ENCODE results near the gene SUGCT.

Gene SUGCT

GRCh38 chr7:40843338-40843985 is 708.7 kb downstream of the SUGCT start:
- DNase-seq (ENCODE audit: low read depth in 2 of 2, low spot score in 1 of 2), result no peak

- no peak for DNase-seq (ENCODE audit: low read depth in 2 of 2, low spot score in 1 of 2)
These were observed 711.1 kb downstream of the SUGCT start for GRCh38 chr7:40845943-40846342.

GRCh38 chr7:40847921-40848320 is 713.1 kb downstream of the SUGCT start:
- DNase-seq (ENCODE audit: low read depth in 2 of 2, low spot score in 1 of 2), result no peak

- no peak for DNase-seq (ENCODE audit: low read depth in 2 of 2, low spot score in 1 of 2)
These were observed 713.9 kb downstream of the SUGCT start for GRCh38 chr7:40848541-40849221.

- DNase-seq (ENCODE audit: low read depth in 2 of 2, low spot score in 1 of 2), result no peak
These were observed 715.2 kb downstream of the SUGCT start for GRCh38 chr7:40850017-40850416.

DNA sequence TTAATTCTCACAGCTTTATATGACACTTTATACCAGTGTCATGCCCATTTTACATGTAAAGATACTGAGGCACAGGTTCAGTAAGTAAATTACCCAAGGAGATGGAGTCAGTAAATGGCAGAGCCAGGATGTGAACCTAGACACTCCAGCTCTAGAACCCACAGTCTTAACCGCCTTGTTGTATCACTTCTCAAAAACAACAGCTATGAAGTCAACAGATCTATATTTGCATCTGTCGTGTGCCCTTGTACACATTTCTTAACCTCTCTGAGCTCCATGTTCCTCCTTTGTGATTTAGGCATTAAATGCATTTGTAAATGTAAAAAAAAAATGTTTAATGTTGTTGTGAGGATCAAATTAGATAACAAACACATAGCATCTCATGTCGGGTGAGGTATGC is 716.2 kb downstream of the SUGCT start:
- DNase-seq (ENCODE audit: low read depth in 2 of 2, low spot score in 1 of 2), result no peak

- DNase-seq (ENCODE audit: low read depth in 2 of 2, low spot score in 1 of 2), result no peak
These were observed 724.3 kb downstream of the SUGCT start for GRCh38 chr7:40859076-40859475.

GRCh38 chr7:40859965-40860543 is 725.2 kb downstream of the SUGCT start:
- DNase-seq (ENCODE audit: low read depth in 2 of 2, low spot score in 1 of 2), result no peak

- DNase-seq (ENCODE audit: low read depth in 2 of 2, low spot score in 1 of 2), result no peak
These were observed 730.8 kb downstream of the SUGCT start for GRCh38 chr7:40865441-40866233.

DNA sequence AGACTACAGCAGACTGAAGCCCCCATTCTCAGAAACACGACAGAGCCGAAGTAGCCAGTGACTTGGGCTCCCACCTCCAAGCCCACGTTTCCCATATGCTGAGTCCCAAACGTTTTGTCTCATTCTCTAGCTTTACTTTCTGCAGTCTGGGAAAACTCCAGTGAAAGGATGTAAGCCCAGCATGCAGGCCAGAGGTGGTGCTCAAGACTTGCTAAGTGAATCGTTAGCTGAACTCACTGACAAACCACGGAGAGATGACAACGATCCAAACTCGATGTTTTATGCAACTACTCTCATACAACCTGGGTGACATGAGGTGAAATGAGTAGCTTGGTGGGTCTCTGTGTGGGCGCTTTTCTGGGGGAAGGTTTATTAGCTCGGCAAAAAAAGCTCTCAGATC is 731.8 kb downstream of the SUGCT start:
- no peak for DNase-seq (ENCODE audit: low read depth in 2 of 2, low spot score in 1 of 2)

DNA sequence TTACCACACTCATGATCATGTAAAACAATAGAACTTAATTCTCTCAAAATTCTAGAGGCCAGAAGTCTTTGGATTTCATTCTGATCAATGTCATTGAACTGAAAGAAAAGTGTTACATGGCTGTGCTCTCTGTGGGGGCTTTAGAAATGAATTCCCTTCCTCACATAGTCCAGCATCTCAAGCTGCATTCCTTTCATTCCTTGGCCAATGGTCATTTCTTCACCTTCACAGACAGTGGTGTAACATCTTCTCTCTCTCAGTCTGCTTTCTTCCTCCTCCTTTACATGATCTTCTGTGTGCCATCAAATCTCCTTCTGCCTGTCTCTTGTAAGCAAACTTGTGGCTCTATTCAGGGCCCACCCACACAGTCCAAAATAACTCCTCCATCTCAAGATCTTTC is 735.3 kb downstream of the SUGCT start:
- no peak for DNase-seq (ENCODE audit: low read depth in 2 of 2, low spot score in 1 of 2)

DNA sequence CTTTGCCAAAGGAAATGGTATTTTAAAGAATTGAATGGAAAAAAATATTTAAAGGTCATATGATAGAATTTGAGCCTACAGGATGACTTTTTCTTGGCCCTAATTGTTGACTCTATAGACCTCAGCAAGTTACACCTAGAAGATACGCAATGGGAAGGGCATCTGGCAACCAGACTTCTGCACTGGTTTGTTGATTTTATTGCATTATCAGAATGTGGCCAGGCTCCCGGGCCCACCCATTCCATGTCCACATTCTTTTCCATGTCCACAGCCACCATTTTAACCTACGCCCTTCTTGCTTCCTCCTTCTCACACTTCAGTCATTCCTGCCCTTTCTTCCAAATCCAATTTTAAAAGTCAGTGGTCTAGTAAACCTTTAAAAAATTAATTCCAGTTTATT is 738.4 kb downstream of the SUGCT start:
- no peak for DNase-seq (ENCODE audit: low read depth in 2 of 2, low spot score in 1 of 2)

GRCh38 chr7:40874756-40875155 is 740.0 kb downstream of the SUGCT start:
- DNase-seq (ENCODE audit: low read depth in 2 of 2, low spot score in 1 of 2), result no peak

GRCh38 chr7:40876601-40877000 is 741.8 kb downstream of the SUGCT start:
- no peak for DNase-seq (ENCODE audit: low read depth in 2 of 2, low spot score in 1 of 2)

DNA sequence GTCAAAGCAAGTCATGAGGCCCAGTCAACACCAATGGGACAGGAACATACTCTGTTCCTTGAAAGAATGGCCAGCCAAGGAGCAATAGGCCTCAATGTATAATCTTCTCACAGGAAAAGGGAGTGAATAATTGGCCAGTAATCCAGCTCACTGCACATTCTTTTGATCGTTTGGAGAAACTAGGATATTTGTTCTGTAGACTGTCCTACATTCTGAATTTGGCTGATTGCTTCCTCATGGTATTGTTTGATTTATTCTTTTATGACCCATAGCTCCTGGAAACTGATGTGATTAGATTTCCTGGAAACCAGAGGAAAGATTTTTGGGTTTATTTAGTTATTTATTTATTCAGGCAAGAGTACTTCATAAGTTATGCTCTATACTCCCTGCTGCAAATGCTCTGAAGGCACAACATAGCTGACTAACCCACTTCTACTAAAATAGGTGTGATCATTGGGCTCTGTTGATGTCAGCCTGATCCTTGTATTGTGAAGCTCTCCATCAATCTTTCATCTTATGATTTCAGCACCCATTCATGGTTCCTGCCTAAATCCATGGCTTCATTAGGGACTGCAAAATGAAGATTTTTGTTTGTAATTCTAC is 745.2 kb downstream of the SUGCT start:
- no peak for DNase-seq (ENCODE audit: low read depth in 2 of 2, low spot score in 1 of 2)

- no peak for DNase-seq (ENCODE audit: low read depth in 2 of 2, low spot score in 1 of 2)
These were observed 745.8 kb downstream of the SUGCT start for GRCh38 chr7:40880581-40880980.

DNA sequence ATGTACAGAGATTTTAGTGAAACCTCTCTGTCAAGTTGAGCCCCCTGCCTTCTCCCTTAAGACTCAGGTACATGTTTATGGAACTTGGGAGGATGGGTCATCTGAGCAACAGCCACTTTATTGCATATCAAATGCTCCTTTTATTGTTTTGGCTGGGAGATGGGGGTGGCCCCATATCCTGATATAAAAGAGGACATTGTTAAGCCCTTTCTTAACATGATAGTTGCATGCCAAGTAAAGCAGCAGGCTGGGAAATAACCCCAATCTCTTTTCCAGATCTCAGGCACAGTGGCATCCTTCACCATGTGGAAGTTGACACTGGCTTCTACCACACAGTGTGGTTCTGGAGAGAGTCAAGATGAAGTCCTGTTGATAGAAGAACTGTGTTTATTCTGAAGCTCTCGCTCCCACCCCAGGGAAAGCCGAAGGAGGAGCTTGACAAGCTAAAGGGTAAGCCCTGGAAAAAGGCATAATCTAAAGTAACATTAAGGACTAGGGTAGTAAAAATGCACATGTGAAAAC is 746.7 kb downstream of the SUGCT start:
- no peak for DNase-seq (ENCODE audit: low read depth in 2 of 2, low spot score in 1 of 2)

DNA sequence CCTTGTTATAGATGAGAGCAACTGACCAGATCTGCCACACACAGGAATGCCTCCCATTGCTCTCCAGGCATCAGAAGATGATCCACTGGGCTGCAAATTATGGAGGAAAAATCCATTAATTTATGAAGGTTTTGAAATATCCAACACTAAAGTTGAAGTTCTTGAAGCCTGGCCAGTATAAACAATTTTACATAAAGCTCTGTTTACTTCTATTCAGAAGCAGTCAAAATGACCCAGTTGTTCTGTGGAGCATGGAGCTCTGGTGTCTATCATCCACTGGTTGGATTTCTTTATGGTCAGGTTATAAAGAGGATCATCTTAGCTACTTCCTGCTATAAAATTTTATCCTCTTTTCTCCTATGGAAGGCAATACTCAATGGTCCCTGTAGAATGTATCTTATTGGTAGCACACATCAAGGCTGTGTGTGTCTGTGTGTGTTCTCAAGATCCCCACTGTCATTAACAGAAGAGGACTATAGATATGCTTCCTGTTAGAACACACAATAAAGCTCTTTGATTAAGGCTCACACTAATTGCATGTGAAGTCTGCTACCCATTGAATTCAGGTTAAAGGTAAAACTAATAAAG is 747.4 kb downstream of the SUGCT start:
- DNase-seq (ENCODE audit: low read depth in 2 of 2, low spot score in 1 of 2), result no peak

DNA sequence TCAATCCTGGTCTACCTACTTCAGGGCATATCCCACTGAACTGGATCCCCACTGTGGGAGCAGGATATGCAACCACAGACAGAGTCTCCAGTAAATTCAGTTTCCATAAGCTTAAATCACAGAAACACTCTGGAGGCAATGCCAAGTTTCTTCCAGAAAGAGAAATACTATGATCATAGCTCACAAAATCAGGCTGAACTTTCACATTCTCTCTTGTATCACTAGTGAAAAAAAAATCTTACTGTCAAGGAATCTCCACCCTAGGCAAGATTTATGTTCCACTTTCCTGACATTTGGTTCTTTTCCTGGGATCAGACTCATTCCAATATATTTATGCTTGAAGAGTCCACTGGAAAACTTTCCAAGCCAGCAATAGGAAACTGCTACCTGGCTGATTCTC is 749.0 kb downstream of the SUGCT start:
- DNase-seq (ENCODE audit: low read depth in 2 of 2, low spot score in 1 of 2), result no peak

DNA sequence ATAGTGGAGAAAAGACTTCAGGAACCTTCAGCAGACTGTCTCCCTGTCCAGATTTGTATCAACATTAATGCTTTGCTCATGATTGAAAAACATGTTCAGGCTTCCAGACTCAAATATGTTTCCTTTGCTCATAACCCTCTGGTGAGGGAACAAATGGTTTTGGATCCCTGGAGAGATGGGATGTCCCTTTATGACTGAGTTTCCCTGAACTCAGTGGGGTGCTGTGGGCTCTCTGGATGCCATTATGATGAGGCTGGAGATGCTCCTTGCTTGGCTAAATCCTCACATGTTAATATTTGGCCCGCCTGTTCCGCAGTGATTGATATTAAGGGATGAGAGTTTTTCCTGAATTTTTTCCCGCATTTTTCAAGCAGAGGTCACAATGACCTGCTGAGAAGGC is 749.4 kb downstream of the SUGCT start:
- no peak for DNase-seq (ENCODE audit: low read depth in 2 of 2, low spot score in 1 of 2)

GRCh38 chr7:40885503-40885902 is 750.7 kb downstream of the SUGCT start:
- DNase-seq (ENCODE audit: low read depth in 2 of 2, low spot score in 1 of 2), result no peak

Measured in stimulated activated CD8-positive, alpha-beta memory T cell treated with anti-CD3 and anti-CD28 coated beads, Interleukin-4, amount 100 ng/mL, for 4 hours (primary cell).